HCEC 1CT (cell line): ENCODE data around the gene ESPL1.

Experiments used
- DNase-seq: peaks from one replicate; pipeline ENCODE4 v3.0.0-alpha.2; 2017

Gene ESPL1

DNA sequence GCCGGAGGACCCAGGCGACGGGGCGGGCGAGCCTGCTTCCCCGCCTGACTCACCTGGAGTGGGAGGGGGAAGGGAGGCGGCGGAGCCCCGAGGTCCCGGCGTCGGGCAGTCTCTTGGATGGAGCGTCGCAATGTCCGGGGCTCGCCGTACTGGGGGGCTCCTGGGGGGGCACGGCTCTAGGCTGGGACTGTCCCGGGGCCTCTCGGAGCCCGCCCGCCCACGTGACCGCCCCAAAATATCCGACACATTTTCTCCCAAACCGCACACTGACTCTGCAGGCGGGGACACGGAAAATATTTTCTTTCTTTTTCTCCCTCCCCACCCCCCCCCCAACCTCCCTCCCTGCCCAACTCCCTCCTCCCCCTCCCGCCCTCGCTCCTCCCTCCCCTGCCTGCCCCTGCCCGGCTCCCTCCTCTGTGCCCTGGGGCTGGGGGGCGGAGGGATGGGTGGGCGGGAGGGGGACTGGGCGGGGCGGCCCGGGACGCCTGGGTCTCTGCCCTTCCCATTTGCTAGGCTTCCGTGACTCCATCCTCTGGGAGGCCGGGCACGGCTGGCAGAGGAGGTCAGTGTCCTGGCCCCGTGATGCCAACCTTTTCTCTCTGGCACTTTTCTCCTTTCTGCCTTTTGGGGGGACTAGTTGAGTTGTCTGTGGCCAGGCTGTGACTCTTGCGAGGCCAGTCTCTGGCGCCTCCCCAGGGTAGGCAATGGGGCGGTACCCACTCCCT lies 36.0 kb upstream of the ESPL1 start, which contains the start of gene RARG:
Gene RARG, minus strand, starts transcription at position 289 of the 725 bp plus-strand sequence. CDS start 4,664 bp downstream, outside the sequence.
- peak; percentile 13 for DNase-seq

DNA sequence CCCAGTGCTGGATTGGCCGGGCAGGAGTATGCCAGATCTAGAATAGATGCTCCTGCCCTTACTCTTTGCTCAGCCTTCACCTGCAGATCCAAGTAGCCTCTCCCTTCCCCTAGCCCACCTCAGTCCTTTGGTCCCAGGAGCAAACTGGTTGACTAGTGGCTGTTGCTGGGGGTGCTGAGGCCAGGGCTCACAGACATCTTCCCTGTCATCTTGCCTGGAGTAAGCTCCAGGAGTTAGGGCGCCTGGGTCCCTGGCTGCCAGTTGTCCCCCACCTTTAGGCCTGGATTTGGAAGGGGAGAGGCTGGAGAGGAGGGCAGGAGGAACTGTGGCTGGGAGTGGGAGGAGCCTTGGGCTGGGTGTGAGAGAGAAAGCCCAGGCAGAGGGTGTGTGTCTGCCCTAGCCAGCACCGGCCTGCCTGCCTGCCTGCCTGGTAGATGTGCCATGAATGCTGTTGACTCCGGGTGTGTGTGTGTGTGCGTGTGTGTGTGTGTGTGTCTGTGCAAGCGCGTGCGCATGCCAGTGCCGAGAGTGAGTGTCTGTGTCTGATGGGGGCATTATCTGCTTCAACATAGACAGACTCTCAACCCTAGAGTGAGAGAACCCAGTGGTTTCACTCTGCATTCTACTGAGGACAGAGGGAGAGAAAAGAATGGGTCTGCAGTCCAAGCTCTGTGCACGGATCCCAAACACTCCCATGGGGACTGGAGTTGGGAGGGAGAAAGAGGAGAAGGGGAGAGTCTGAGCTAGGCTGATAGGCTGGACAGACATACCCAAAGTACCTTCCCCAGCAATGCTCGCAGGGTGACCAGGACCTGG lies 35.2 kb upstream of the ESPL1 start:
- DNase-seq, result peak; percentile 8

DNA sequence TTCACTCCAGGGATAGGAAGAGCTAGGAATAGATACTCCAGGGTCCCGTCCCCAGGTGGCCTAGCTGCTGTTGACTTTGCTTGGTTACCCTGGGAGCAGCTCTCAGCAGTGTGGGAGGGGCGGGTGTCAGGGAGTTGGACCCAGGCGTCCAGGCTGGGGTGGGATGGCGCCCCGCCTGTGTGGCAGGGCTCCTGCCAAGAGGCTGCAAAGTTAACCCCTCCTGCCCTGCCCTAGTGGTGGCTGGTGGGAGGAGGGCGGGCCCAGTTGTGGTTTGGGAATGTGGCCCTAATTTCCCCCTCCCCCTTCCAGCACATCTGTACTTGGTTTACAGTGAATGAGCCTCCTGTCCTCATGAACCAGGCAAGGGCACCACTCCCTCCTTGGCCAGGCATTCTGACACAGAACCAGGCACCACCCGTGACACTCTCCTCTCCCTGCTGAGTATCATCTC lies 34.4 kb upstream of the ESPL1 start:
- DNase-seq, result no peak

DNA sequence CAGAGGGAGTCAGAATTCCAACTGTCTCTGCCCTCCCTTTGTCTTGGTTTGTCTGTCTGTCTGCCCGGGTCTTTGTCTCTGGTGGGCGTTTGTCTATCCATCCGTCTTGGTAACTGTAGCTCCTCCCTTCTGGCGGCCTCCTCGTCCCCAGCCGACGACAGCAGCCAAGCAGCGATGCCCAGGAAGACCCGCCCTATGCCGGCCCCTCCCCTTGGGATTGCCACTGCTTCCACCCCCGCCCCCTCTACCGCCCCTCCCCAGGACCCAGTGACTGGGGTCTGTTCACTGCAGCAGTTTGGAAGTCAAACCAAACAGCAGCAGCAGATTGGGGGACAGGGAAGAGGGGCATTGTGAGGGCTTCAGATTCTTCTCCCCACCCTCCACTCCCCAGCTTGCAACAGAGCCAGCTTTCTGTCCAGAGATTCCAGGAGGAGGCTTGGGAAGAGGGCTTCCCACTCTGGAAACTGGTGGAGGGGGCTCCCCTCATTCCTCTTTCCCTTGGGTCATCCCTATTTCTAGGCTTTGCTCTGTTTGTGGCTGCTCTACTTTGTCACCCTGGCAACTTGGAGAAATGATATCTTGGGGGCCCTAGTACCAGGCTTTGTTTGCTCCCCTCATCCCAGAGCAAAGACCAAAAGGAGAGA lies 33.7 kb upstream of the ESPL1 start:
- DNase-seq, result no peak

DNA sequence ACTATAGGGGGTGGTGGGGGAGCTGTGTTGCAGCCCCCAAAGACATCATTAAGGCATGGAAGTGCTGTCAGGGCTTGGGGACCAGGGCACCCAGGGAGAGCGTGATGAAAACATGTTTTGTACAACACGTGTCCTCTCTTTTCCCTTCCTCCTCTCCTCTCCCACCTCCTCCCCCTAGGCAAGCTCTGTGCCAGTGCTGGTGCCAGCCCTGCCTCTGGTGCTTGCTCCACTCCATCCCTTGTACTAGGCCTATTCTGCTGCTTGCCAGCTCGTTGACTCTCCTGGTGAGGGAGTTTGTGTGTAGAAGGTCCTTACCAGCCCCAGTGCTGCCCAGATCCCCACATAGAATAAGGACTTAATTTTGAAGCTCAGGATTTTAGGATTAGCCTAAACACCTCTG lies 32.9 kb upstream of the ESPL1 start:
- DNase-seq, result no peak

DNA sequence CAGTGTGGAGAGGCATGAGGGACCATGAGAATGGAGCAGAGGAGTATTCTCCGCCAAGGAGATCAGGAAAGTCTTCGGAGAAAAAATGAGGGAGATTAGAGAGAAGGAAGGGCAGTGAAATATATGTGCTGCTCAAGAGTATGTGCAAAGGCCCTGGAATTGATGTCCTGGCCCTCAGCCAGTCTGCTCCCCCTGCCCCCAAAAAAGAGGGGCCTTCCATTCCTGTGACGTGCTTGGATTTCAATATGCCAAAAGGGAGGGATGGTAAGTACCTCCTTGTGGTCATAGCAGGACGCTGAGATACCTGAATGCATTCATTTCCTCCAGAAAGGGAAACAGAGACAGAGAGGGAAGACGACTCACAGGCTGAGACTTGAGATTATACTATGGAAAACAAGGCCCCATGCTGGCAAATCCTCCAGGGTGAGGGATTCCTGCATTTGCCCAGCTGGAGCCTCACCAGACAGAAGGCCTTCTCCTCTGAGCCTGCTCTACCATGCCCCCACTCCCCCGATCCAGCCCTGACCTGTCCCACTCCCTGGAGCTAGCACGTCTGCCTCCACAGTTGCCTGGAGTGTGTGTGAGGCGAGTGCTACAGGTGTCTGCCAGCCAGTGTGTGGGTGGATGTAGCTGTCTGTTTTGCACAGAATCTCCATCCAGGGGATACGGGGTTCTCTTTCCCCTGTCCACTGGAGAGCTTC lies 32.2 kb upstream of the ESPL1 start:
- DNase-seq, result no peak

DNA sequence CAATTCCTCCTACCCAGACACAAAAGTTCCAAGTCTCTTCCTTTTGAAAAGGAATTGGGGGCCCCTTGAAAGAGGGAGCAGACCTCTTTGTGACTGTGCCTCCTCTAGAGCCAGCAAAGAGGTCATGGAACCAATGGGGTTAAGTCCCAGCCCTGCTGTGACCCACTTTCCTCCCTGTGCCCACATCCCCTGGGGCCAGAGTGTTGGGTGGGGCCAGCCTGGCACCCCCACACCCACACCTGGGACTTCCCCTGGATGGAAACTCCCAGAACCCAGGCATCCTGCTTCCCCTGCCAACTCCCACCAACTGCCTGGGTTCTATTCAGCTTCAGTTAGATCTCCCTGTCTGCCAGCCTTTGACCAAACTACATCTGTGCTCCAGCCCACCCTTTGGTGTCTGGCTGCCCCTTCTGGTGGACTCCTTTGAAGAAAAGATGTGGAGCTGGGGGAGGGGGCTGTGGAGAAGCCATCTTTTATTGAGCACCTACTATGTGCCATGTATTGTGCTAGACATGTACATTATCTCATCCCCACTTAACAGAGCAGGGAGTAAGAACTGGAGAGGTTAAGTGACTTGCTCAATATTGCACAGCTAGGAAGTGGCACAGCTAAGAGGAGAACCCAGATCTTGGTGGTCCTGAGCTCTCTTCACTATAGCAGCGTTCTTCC lies 31.5 kb upstream of the ESPL1 start:
- DNase-seq, result no peak

DNA sequence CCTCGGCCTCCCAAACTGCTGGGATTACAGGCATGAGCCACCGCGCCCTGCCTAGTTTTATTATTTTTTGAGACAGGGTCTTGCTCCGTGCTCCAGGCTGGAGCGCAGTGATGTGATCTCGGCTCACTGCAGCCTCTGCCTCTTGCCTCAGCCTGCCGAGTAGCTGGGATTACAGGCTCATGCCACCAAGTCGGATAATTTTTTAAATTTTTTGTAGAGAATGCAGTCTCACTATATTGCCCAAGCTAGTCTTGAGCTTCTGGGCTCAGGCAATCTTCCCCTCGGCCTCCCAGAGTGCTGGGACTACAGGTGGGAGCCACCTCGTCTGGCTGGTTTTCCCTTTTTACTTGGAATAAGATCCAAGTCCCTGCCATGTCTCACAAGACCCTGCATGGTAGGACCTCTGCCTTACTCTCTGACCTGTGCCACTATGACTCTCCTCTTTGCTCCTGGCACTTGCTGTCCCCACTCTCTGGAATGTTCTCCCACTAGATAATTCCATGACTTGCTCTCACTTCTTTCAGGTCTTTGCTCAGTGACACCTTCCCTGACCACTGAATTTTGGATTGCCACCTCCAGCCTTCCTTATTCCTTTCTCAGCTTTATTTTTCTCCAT lies 28.3 kb upstream of the ESPL1 start:
- DNase-seq, result no peak

DNA sequence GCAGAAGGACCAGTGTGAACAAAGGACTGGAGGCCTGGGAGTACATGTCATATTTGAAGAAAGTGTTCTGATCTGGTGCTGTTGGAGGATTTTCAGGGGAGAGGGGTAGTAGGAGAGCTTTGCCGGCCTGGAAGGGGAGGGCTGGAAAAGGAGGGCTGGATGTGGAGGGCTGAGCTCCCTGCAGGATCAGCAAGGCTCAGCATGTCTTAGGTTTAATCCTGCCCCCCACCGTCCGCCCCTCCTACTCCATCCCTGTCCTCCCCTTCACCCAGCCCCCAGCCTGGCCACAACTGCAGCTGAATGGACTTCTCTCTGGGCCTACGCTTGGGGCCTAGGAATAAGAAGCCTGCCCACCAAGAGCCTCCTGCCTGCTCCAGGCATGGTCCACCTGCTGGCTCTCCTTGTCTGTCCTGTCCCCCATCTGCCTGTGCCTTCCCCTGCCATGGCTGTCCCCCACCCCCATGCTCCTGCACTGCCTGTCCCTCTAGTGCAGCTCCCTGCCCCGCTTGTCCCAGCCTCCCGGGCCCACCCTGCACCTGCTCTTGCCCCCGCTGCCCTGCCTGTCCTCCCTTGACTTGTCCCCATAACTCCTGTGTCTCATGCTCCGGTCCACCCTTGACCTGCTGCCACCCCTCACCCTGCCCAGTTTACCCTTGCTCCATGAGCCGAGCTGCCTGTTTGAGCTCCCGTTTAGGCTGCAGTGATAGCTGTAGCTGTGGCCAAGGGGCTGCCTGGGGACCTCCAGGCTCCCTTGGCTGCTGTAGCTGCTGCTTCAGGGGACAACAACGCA lies 26.3 kb upstream of the ESPL1 start:
- no peak for DNase-seq

DNA sequence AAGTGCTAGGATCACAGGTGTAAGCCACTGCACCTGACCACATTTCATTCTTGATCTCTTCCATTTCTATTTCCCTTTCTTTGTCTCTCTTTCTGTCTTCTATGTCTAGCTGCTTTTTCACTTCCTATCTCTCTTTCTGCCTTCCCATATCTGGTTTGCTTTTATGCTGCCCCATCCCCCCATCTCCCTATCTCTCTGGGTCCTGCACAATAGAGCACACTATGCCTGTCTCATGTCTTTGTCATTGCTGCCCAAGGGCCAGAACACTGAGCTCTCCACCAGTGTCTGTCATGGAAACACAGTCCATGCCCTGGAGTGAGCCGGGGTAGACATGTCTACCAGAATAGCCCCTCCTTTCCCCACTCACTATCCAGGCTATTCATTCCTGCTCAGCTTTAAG lies 23.8 kb upstream of the ESPL1 start:
- no peak for DNase-seq

DNA sequence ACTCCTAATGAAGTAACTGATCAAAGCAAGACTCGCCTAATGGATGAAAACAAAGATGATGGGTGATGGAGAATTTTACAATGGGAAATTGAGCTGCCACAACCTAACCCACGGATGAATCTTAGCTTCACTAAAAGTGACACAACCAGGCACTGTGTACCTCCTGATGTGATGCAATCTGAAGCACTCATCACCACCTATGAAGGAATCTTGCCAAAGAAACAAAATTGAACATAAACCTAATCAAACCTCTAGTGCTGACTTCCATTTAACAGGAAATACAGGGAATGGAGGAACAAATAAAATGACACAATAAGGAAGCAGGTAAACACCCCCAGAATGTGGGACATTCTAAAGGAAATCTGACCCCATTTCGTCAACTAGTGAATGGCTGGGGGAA lies 22.8 kb upstream of the ESPL1 start:
- no peak for DNase-seq

DNA sequence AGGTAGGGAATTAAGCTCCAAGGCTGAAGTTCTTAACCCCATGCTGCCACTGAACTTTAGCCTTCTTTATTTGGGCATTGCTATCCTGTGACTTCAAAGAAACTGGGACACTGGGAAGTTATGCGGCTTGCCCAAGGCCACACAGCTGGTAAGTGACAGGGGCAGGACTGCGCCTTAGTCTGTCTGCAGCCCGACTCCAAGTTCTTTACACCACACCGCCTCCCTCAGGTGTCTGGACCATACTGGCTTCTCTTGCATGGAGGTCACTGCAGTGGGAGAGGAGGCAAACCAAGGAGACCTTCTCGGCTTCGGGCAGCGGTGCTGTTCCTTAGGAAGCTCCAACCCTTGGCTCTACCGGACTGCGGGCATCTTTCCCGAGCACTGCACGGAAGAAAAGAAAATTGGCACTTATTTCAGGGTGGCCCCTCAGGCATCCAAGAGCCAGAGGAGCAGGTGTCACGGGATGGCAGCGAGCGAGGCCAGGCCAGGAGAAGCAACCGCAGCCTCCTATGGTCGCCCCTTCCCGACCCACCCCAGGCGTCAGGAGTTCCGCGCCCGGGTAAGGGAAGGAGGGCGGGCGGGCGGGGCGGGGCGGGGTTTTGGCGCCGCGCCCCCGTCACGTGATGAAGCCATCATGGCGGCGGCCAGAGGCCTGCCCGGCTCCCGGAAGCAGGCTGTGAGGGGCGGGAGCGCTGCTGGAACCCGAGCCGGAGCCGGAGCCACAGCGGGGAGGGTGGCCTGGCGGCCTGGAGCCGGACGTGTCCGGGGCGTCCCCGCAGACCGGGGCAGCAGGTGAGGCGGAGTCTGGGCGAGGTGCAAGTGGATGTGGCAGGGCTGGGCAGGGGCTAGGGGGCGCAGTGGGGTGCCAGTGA lies 16.4 kb upstream of the ESPL1 start:
- peak; percentile 72 for DNase-seq

DNA sequence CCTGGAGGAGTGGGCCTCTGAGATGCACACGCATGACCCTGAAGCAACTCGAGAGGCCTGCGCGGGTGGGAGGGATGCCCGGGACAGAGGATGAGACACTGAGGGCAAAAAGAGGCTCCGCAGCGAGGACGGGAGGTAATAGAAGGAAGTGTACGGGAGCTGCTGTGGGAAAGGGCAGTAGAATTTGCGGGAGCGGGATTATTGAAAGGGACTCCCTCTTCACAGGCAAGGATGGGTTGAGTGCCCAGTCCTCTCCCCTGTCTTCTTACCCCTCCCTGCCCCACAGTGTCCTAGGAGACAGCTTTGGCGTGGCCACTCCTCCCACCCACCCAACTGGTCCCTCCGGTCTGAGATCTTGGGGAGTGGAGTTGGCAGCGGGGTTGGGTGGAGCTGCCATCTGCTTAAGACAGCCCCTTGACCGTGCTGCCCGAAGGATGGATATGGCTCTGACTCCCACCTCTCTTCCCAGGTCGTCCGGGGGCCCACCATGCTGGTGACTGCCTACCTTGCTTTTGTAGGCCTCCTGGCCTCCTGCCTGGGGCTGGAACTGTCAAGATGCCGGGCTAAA lies 15.7 kb upstream of the ESPL1 start:
- DNase-seq, result peak; percentile 23

DNA sequence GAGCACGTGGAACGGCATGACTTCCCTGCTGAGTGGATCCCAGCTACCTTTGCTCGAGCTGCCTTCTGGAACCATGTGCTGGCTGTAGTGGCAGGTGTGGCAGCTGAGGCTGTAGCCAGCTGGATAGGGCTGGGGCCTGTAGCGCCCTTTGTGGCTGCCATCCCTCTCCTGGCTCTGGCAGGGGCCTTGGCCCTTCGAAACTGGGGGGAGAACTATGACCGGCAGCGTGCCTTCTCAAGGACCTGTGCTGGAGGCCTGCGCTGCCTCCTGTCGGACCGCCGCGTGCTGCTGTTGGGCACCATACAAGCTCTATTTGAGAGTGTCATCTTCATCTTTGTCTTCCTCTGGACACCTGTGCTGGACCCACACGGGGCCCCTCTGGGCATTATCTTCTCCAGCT lies 14.8 kb upstream of the ESPL1 start:
- DNase-seq, result no peak

DNA sequence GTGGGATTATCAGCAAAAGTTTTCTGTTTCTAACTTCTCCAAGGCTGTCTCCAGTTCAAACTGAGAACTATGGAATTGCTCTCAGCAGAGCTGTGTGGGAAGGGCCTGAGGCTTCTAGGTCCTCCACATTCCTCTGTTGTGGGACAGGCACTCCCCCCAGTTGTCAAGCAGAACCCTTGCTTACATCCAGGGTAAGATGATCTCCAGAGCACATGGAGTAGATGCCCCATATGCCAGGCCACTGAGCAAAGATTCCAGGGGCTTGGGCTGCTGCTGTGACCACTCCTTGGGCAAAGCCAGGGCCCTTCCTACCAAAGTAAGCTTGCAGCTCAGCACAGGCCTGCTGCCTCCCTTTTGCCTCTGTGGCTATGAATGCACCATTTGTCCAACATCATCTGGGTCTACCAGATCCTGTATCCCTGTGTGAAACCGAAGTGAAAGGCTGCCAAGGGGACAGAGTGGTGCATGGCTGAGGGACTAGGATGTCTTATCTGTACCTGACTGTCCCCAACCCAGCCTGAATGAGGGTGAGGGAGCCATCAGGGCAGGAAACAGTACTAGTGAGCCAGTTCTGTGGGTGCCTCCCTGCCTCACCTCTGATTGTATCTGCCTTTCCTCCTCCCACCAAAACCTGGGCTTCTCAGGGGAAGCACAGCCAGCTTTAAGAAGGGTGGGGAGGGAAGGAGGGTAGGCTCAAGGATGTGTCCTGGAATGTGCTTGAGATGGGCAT lies 13.1 kb upstream of the ESPL1 start:
- no peak for DNase-seq

DNA sequence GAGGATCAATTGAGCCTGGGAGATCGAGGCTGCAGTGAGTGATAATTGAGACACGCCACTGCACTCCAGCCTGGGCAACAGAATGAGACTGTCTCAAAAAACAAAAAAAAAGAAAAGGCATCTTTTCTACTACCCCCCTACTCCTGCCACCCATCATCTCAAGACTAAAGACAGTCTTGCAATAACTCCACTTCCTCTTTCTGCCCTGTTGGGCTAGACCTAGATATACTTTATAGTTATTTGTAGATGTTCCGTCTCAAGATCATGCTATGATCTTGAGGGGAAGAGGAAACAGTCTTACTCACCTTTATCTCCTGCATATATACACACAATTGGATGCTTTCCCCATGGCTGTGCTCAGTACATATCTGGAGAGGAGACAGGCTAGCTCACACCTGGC lies 12.1 kb upstream of the ESPL1 start:
- DNase-seq, result no peak

DNA sequence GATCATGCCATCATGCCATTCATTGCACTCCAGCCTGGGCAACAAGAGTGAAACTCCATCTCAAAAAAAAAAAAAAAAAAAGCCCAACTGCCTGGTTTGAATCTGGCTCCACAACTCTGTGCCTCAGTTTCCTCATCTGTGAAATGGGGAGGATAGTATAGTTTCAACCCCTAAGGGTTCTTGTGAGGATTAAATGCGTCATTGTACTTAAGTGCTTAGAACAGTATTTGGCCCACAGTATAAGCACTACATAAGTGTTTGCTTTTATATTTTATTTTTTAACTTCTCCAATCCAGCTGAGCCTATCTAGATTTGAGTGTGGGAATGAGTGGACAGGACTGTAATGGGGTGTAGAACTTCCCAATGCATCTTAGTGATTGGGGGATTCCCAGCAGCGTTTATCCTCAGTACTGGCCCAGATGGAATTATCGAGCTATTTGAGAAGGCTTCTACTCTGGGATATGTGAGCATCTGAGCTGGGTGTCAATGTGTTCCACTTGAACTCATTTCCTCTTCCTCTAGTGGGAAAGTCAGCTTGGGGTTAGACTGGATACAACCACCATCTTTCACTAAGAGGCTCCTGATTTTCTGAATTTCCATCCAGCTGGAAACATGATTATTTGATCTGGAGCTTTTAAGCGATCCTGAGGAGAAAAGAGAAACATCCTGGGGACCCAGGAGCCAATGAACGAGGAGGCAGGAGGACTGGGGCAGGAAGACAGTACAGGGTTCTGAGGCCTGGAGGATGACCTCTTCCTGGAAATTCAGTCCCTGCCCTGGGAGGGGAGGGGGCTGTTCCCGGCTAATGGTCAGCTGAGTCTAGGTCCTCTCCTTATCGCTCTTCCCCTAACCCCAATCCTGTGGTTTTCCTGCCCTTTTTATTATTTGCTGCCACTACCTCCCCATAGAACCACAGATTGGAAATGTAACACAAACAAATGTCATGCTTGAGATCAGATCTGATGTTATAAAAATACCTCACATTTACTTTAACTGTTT lies 9.3 kb upstream of the ESPL1 start:
- DNase-seq, result no peak

DNA sequence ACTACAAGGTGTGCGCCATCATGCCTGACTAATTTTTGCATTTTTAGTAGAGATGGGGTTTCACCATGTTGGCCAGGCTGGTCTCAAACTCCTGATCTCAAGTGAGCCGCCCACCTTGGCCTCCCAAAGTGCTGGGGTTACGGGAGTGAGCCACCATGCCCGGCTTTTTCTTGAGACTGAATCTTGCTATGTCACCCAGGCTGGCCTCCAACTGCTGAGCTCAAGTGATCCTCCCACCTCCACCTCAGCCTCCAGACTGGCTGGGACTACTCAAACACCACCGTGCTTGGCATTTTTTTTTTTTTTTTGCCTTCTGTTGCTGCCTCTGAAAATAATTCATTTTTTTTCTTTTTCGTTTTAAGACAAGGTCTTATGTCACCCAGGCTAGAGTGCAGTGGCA lies 8.2 kb upstream of the ESPL1 start:
- no peak for DNase-seq
